Measurements from ENCODE around the gene KCNH2. TPM values are rescaled to one million over a fixed set of nuclear protein-coding genes. Genes with fewer than 3 reads are reported as not detected.

The KCNH2 gene
- total RNA-seq, 1 experiment from 2014 or later, result 0.05 TPM

DNA sequence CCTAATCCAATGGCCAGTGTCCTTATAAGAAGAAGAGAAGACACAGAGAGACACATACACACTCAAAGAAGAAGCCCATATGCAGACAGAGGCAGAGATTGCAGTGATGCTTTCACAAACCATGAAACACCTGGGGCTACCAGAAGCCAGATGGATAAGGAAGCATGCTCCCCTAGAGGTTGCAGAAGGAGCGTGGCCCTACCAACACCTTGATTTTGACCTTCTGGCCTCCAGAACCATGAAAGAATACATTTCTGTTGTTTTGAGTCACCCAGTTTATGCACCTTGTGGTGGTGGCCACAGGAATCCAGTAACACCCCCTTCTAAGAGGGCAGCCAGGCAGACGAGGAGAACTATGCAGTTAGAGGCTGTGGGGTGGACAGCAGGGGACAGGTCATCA lies 82.3 kb downstream of the KCNH2 start:
- DNase-seq (ENCODE audit: low read depth, low spot score), result no peak
- in situ Hi-C loops (cut with HindIII; ENCODE audit: low pct_unique_long_range_greater_than_20kb, low sequenced_read_pairs), result no loop called here

Other genes starting within 250 kb of the KCNH2 start
- gene GIMAP5, start 240.9 kb downstream of the KCNH2 start, total RNA-seq (2014; rRNA removed; shearing (Covaris generic)), result 0.26 and 0.35 TPM in 2 replicates
- 0.63 and 1.4 TPM in 2 replicates for gene TMEM176B, start 178.0 kb downstream of the KCNH2 start, total RNA-seq (2014; rRNA removed; shearing (Covaris generic))
- gene TMEM176A, start 177.6 kb downstream of the KCNH2 start, total RNA-seq (2014; rRNA removed; shearing (Covaris generic)), result not detected in 2 replicates
- 0.05 and 0.21 TPM in 2 replicates for gene AOC1, start 125.8 kb downstream of the KCNH2 start, total RNA-seq (2014; rRNA removed; shearing (Covaris generic))
- 0.03 TPM in 1 of 2 replicates, not detected in the other for gene NOS3, start 12.7 kb upstream of the KCNH2 start, total RNA-seq (2014; rRNA removed; shearing (Covaris generic))
- gene ATG9B, start 46.2 kb upstream of the KCNH2 start, total RNA-seq (2014; rRNA removed; shearing (Covaris generic)), result 0.13 and 0.27 TPM in 2 replicates
- 47.9 and 55.7 TPM in 2 replicates for gene ABCB8, start 50.1 kb upstream of the KCNH2 start, total RNA-seq (2014; rRNA removed; shearing (Covaris generic))
- gene ASIC3, start 70.2 kb upstream of the KCNH2 start, total RNA-seq (2014; rRNA removed; shearing (Covaris generic)), result 0.42 and 0.93 TPM in 2 replicates
- gene CDK5, start 79.6 kb upstream of the KCNH2 start, total RNA-seq (2014; rRNA removed; shearing (Covaris generic)), result 80.8 TPM in 2 replicates
- 286 and 311 TPM in 2 replicates for gene SLC4A2, start 81.3 kb upstream of the KCNH2 start, total RNA-seq (2014; rRNA removed; shearing (Covaris generic))
- gene FASTK, start 102.5 kb upstream of the KCNH2 start, total RNA-seq (2014; rRNA removed; shearing (Covaris generic)), result 113 and 130 TPM in 2 replicates
- gene TMUB1, start 105.2 kb upstream of the KCNH2 start, total RNA-seq (2014; rRNA removed; shearing (Covaris generic)), result 38.5 and 38.9 TPM in 2 replicates
- 79.6 and 84.4 TPM in 2 replicates for gene AGAP3, start 108.2 kb upstream of the KCNH2 start, total RNA-seq (2014; rRNA removed; shearing (Covaris generic))
- not detected in 2 replicates for gene GBX1, start 189.4 kb upstream of the KCNH2 start, total RNA-seq (2014; rRNA removed; shearing (Covaris generic))
- gene ASB10, start 208.9 kb upstream of the KCNH2 start, total RNA-seq (2014; rRNA removed; shearing (Covaris generic)), result not detected in 2 replicates
- not detected in 2 replicates for gene H2BK1, start 232.2 kb upstream of the KCNH2 start, total RNA-seq (2014; rRNA removed; shearing (Covaris generic))
- 93.5 and 94.6 TPM in 2 replicates for gene ABCF2, start 248.9 kb upstream of the KCNH2 start, total RNA-seq (2014; rRNA removed; shearing (Covaris generic))